K562 (cell line): ENCODE data around the gene GNG7. TPM values are rescaled to one million over a fixed set of nuclear protein-coding genes. Genes with fewer than 3 reads are reported as not detected.

ENCODE experiments used
- ATAC-seq: fragments of 200-7000 bp; cut with Tn5 transposase; 3 replicates; pipeline ENCODE4 v1.9.1; 2020; ENCODE audit warnings: moderate library complexity
- BruUV-seq: library from RNA; stranded (reverse); fragments of 400-500 nt; replicated peaks from 2 replicates; lab custom pipeline; 2021; lab: Mats Ljungman, UMichigan
- CTCF ChIA-PET: fragments of 300-600 bp; formaldehyde crosslinking; extraction: SDS; loops from one replicate; lab custom pipeline; 2021; ENCODE audit warnings: low intra/inter-chr PET ratio; lab: Yijun Ruan, JAX
- POLR2A ChIA-PET: fragments of 300-600, 350-650 bp; sonication (Branson Sonifier 250); formaldehyde crosslinking; extraction: SDS; loops from one replicate; lab custom pipeline; 2021; ENCODE audit warnings: antibody characterized with exemption, inconsistent platforms; lab: Yijun Ruan, JAX
- DNase-seq, 4 experiments: peaks; one replicate each; pipeline versions ENCODE4 v3.0.0 to v3.0.0-alpha.2; 2011 to 2018; ENCODE audit warnings: low spot score in 3 of 4, mixed read lengths in 3 of 4; ENCODE audit errors: extremely low read depth in 1 of 4
- FAIRE-seq: peaks from 2 replicates; lab custom pipeline; 2011; peaks lifted over from hg19 to GRCh38; lab: Jason Lieb, UNC
- H2AFZ ChIP-seq: 2 replicates; pipeline ENCODE4 v1.6.0; 2011; ENCODE audit warnings: low read depth, low read length, control low read depth, inconsistent platforms
- H3K27ac ChIP-seq: fragments of 200-600 bp; 3 replicates; pipeline ENCODE4 v1.8.0; 2011; ENCODE audit warnings: low read depth, mild to moderate bottlenecking, control low read depth, inconsistent platforms, low read length, moderate library complexity, mixed read lengths; ENCODE audit errors: extremely low read depth
- H3K27me3 ChIP-seq, 2 experiments: fragments of 300-600 bp in 1 of 2; 2 replicates in 1 of 2; 3 replicates in 1 of 2; pipeline versions ENCODE4 v1.6.0 to v1.8.0; 2011; ENCODE audit warnings: inconsistent platforms in 2 of 2, low read length in 2 of 2, mild to moderate bottlenecking in 1 of 2, mixed read lengths in 1 of 2, moderate library complexity in 1 of 2; ENCODE audit not compliant: control insufficient read depth in 2 of 2, insufficient read depth in 2 of 2
- H3K36me3 ChIP-seq: fragments of 300-600 bp; 3 replicates; pipeline ENCODE4 v1.8.0; 2011; ENCODE audit warnings: mild to moderate bottlenecking, low read length, inconsistent platforms; ENCODE audit not compliant: control insufficient read depth, insufficient read depth
- H3K4me1 ChIP-seq, 2 experiments: fragments of 200-600 bp in 1 of 2; replicated peaks in 1 of 2; 2 replicates in 1 of 2; 3 replicates in 1 of 2; pipeline versions ENCODE4 v1.5.1 to v1.8.0; 2011; ENCODE audit warnings: inconsistent platforms in 2 of 2, low read length in 2 of 2, mild to moderate bottlenecking in 1 of 2, mixed read lengths in 1 of 2, moderate library complexity in 1 of 2; ENCODE audit not compliant: control insufficient read depth in 2 of 2, insufficient read depth in 2 of 2
- H3K4me2 ChIP-seq: 2 replicates; pipeline ENCODE4 v1.6.1; 2011; ENCODE audit warnings: low read length, control low read depth, inconsistent platforms, mixed read lengths; ENCODE audit not compliant: insufficient read depth
- H3K4me3 ChIP-seq: fragments of 200-600 bp; sonication (generic), shearing (Covaris generic); 2 replicates; pipeline ENCODE4 v1.5.1; 2016; ENCODE audit warnings: control low read depth, inconsistent platforms
- H3K79me2 ChIP-seq: fragments of 200-600 bp; 3 replicates; pipeline ENCODE4 v1.8.0; 2011; ENCODE audit warnings: low read length, inconsistent platforms; ENCODE audit not compliant: control insufficient read depth, insufficient read depth
- H3K9ac ChIP-seq, 2 experiments: 2 replicates each; pipeline versions ENCODE4 v1.6.0 to v1.6.1; 2011; ENCODE audit warnings: low read depth in 2 of 2, low read length in 2 of 2, control low read depth in 1 of 2, inconsistent platforms in 1 of 2, mild to moderate bottlenecking in 1 of 2, mixed read lengths in 1 of 2; ENCODE audit not compliant: insufficient read depth in 1 of 2
- H3K9me1 ChIP-seq: one replicate; pipeline ENCODE4 v1.6.0; 2011; ENCODE audit warnings: inconsistent platforms, mild to moderate bottlenecking, low read length, moderate library complexity; ENCODE audit not compliant: control insufficient read depth, insufficient read depth
- H3K9me3 ChIP-seq: replicated peaks from 2 replicates; pipeline ENCODE4 v1.5.1; 2011; ENCODE audit warnings: low read depth, low read length, inconsistent platforms; ENCODE audit not compliant: control insufficient read depth, insufficient read depth
- H4K20me1 ChIP-seq: replicated peaks from 2 replicates; pipeline ENCODE4 v1.6.1; 2011; ENCODE audit warnings: low read length, inconsistent platforms, mixed read lengths; ENCODE audit not compliant: control insufficient read depth, insufficient read depth
- DACH1 ChIP-seq: fragments of 450-650 bp; IDR thresholded peaks from 2 replicates; pipeline ENCODE4 v1.6.1; 2018; ENCODE audit not compliant: partially characterized antibody
- E2F6 ChIP-seq, 2 experiments: IDR thresholded peaks; 2 replicates each; pipeline ENCODE4 v1.6.1; 2011; ENCODE audit warnings: borderline replicate concordance in 1 of 2, control low read depth in 1 of 2, low read depth in 1 of 2, low read length in 1 of 2, mild to moderate bottlenecking in 1 of 2, mixed read lengths in 1 of 2, moderate library complexity in 1 of 2; ENCODE audit not compliant: insufficient read depth in 1 of 2, insufficient read length in 1 of 2, poor library complexity in 1 of 2, severe bottlenecking in 1 of 2; ENCODE audit errors: extremely low read depth in 1 of 2
- HNRNPLL ChIP-seq: fragments of 200-400 bp; formaldehyde crosslinking; IDR thresholded peaks from 2 replicates; pipeline ENCODE4 v1.6.1; 2017; ENCODE audit warnings: low read length, low read depth, mild to moderate bottlenecking; ENCODE audit not compliant: poor library complexity, severe bottlenecking
- HOXB6 ChIP-seq: fragments of 250-450 bp; sonication (Bioruptor Pico); IDR thresholded peaks from 2 replicates; pipeline ENCODE4 v1.5.1; 2022; ENCODE audit warnings: mild to moderate bottlenecking, borderline replicate concordance
- JUND ChIP-seq, 2 experiments: IDR thresholded peaks; 2 replicates in 1 of 2; 3 replicates in 1 of 2; pipeline ENCODE4 v1.6.1; 2011; ENCODE audit warnings: borderline replicate concordance in 2 of 2, low read depth in 2 of 2, low read length in 2 of 2, improper control_type of control experiment in 1 of 2, missing biosample characterization in 1 of 2, missing genetic modification characterization in 1 of 2, missing genetic modification reagents in 1 of 2
- L3MBTL2 ChIP-seq: fragments of 450-650 bp; IDR thresholded peaks from 2 replicates; pipeline ENCODE4 v1.6.1; 2016; ENCODE audit warnings: mild to moderate bottlenecking, moderate library complexity
- MEIS2 ChIP-seq: fragments of 450-650 bp; IDR thresholded peaks from 2 replicates; pipeline ENCODE4 v1.6.1; 2014; ENCODE audit warnings: mild to moderate bottlenecking; ENCODE audit not compliant: partially characterized antibody
- NELFE ChIP-seq: IDR thresholded peaks from 2 replicates; pipeline ENCODE4 v1.6.1; 2011; ENCODE audit warnings: mild to moderate bottlenecking; ENCODE audit not compliant: insufficient read depth, insufficient read length
- PTBP1 ChIP-seq: fragments of 200-400 bp; formaldehyde crosslinking; IDR thresholded peaks from 2 replicates; pipeline ENCODE4 v1.6.1; 2017; ENCODE audit warnings: low read depth, low read length
- SAFB ChIP-seq: fragments of 200-400 bp; formaldehyde crosslinking; IDR thresholded peaks from 2 replicates; pipeline ENCODE4 v1.6.1; 2017; ENCODE audit warnings: low read depth, low read length, borderline replicate concordance
- SMARCA5 ChIP-seq: fragments of 450-650 bp; IDR thresholded peaks from 2 replicates; pipeline ENCODE4 v1.6.1; 2016
- SOX6 ChIP-seq: fragments of 450-650 bp; IDR thresholded peaks from 2 replicates; pipeline ENCODE4 v1.6.1; 2014; ENCODE audit warnings: mild to moderate bottlenecking
- SPI1 ChIP-seq: IDR thresholded peaks from 2 replicates; pipeline ENCODE4 v1.6.1; 2011; ENCODE audit warnings: low read depth, low read length, control low read depth, borderline replicate concordance
- USF1 ChIP-seq: sonication (generic); formaldehyde crosslinking; IDR thresholded peaks from 2 replicates; pipeline ENCODE4 v1.9.0; 2022; ENCODE audit warnings: mild to moderate bottlenecking, missing genetic modification reagents
- ZFX ChIP-seq: sonication (generic); formaldehyde crosslinking; IDR thresholded peaks from 2 replicates; pipeline ENCODE4 v1.8.0; 2022; ENCODE audit warnings: mild to moderate bottlenecking, missing genetic modification reagents, moderate library complexity
- ZKSCAN1 ChIP-seq: fragments of 150-350 bp; IDR thresholded peaks from 2 replicates; pipeline ENCODE4 v1.6.1; 2016; ENCODE audit warnings: low read depth, low read length
- ZNF717 ChIP-seq: fragments of 250-450 bp; sonication (Bioruptor Pico); IDR thresholded peaks from 2 replicates; pipeline ENCODE4 v1.5.0; 2021
- WGBS: fragments of 100-300 bp; shearing (Covaris generic); methylation state at CpG from one replicate; pipeline ENCODE4 v1.1.6; 2016; ENCODE audit warnings: low coverage, mixed read lengths; ENCODE audit not compliant: insufficient coverage; ENCODE audit errors: missing lambda C conversion rate; 5-methylcytosine and 5-hydroxymethylcytosine counted together
- in situ Hi-C: fragments of 300-500 bp; cut with MboI; formaldehyde crosslinking; loops from 4 replicates; pipeline ENCODE4 v1.15.0; 2018; ENCODE audit warnings: inconsistent platforms, mixed read lengths
- intact Hi-C: fragments of 100-400 bp; cut with micrococcal nuclease; formaldehyde crosslinking; loops from 2 replicates; pipeline ENCODE4 v1.14.2; 2022
- polyA plus RNA-seq, 8 experiments: library from polyadenylated mRNA; depleted of rRNA in 4 of 8; stranded (reverse) in 5 of 8; unstranded in 3 of 8; fragments of >200 nt; fragmentation: Nextera tagmentation in 2 of 8; fragmentation: Illumina TruSeq in 1 of 8; extraction: Ambion mirVana in 2 of 8; extraction: Trizol in 1 of 8; gene quantifications; 2 replicates each; pipeline versions ENCODE4 v1.2.1 to v1.2.3, GENCODE V29; 2011 to 2014; ENCODE audit warnings: inconsistent platforms in 1 of 8, missing spikeins in 1 of 8
- total RNA-seq, 7 experiments: library from RNA; depleted of rRNA in 6 of 7; stranded (reverse); fragments of >200 nt in 6 of 7; fragmentation: Illumina TruSeq in 2 of 7; extraction: Trizol in 2 of 7; gene quantifications; 2 replicates each; pipeline versions ENCODE4 v1.2.1 to v1.2.3, GENCODE V29; 2011 to 2021; ENCODE audit warnings: low replicate concordance in 1 of 7

The GNG7 gene
- total and polyA plus RNA-seq, 9 of the 15 experiments (the other 6 are each of a cell fraction or from before 2014, with no cell fraction given) = 0.01 to 0.20 (median 0.06) TPM; not detected in 1

GRCh38 chr19:2475702-2476450 lies 226.6 kb downstream of the GNG7 start, which contains the start of gene GADD45B (continued):
- no peak for TF ChIP-seq MEIS2
- TF ChIP-seq SPI1 = no peak
- no peak for TF ChIP-seq ZNF717
- TF ChIP-seq HNRNPLL = peak; percentile 64
- no peak for TF ChIP-seq DACH1
- TF ChIP-seq SAFB = peak; percentile 52; the same call in 1 of the 2 replicates

- ChIA-PET POLR2A (interaction anchor here (0.6 to 3.5 kb wide), 47 partner anchors 8 to 676 kb away, joined by 3 to 26 read pairs (median 6); partner anchors contain the start of genes LMNB2 and TIMM13), CTCF (interaction anchor here (2.2 to 2.9 kb wide), 3 partner anchors 104 to 162 kb away, joined by 11 to 47 read pairs (median 30); no protein-coding TSS in a partner anchor)
- peak; percentile 6 for FAIRE-seq
- peak overlapping the region; percentile 85 for H2AFZ ChIP-seq
- H3K27me3 ChIP-seq = peaks cover 0 to 7% of the 10 kb centered on the region in 2 experiments; a peak in 2 of 5 replicates
- intact Hi-C loops (no loop called here), in situ Hi-C loops (no loop called here)
- peak; percentile 43 to 63 (median 54) for DNase-seq
- WGBS = 2% methylated on average over 42 of the region's 45 CpGs
- H3K4me2 ChIP-seq = peak overlapping the region; percentile 70
- no peaks in the 10 kb centered on the region for H3K36me3 ChIP-seq
- no peaks in the 10 kb centered on the region for H3K9me1 ChIP-seq
- peak; percentile 51 for ATAC-seq
- BruUV-seq = no TSS peak
- peak overlapping the region; percentile 25; the same call in 1 of the 3 replicates for H3K27ac ChIP-seq
- peak overlapping the region; percentile 49 for H3K4me3 ChIP-seq
- H3K9me3 ChIP-seq = no peaks in the 10 kb centered on the region
- H3K9ac ChIP-seq = peak overlapping the region in 1 of 2 experiments; percentile 87; a peak in 2 of 4 replicates
- H3K79me2 ChIP-seq = no peaks in the 10 kb centered on the region
- H4K20me1 ChIP-seq = no peaks in the 10 kb centered on the region
- peaks cover 2 to 46% of the 10 kb centered on the region in 2 experiments; a peak in 4 of 5 replicates for H3K4me1 ChIP-seq
- TF ChIP-seq USF1 (CRISPR knock-in tag) (0 out of 2 replicates have a peak, but pooled peaks have one; percentile 22), PTBP1 (peak; percentile 82; the same call in 1 of the 2 replicates), JUND (IDR thresholded peaks at IDR 0.05; ENCODE audit: borderline replicate concordance, low read depth, low read length) (no peak), JUND (tag; IDR thresholded peaks at IDR 0.05; ENCODE audit: borderline replicate concordance, low read depth, low read length) (0 out of 3 replicates have a peak, but pooled peaks have one; percentile 2), ZFX (CRISPR knock-in tag) (peak; percentile 59), ZKSCAN1 (no peak), L3MBTL2 (peak; percentile 65), NELFE (no peak), SMARCA5 (peak; percentile 93), E2F6 (IDR thresholded peaks at IDR 0.05; ENCODE audit: borderline replicate concordance in 1 of 2, extremely low read depth in 1 of 2, insufficient read depth in 1 of 2, insufficient read length in 1 of 2, low read depth in 1 of 2, low read length in 1 of 2, poor library complexity in 1 of 2, severe bottlenecking in 1 of 2) (peak; percentile 18 to 54), HOXB6 (no peak), SOX6 (0 out of 2 replicates have a peak, but pooled peaks have one; percentile 24)
Measured at GRCh38 chr19:2475018-2475701, 227.3 kb downstream of the GNG7 start.
